Measurements from ENCODE around the gene TTC12. TPM values are rescaled to one million over a fixed set of nuclear protein-coding genes. Genes with fewer than 3 reads are reported as not detected.

TTC12 gene
- total RNA-seq, 1 experiment from 2014 or later, result 30.5 TPM

GRCh38 chr11:113276466-113276865 is 37.9 kb upstream of the TTC12 start:
- no peak for DNase-seq (ENCODE audit: unreplicated experiment)
- Mint-ChIP-seq H3K4me3 (ENCODE audit: unreplicated experiment) (no peak overlapping the region), H3K9me3 (ENCODE audit: unreplicated experiment) (no peaks in the 10 kb centered on the region), H3K36me3 (ENCODE audit: insufficient read depth, unreplicated experiment) (no peaks in the 10 kb centered on the region), H3K27me3 (ENCODE audit: insufficient read depth, unreplicated experiment) (peaks cover 21% of the 10 kb centered on the region), H3K4me1 (ENCODE audit: insufficient read depth, unreplicated experiment) (no peaks in the 10 kb centered on the region), H3K27ac (ENCODE audit: low read depth, unreplicated experiment) (no peak overlapping the region)
- TF ChIP-seq, protein P1, sequence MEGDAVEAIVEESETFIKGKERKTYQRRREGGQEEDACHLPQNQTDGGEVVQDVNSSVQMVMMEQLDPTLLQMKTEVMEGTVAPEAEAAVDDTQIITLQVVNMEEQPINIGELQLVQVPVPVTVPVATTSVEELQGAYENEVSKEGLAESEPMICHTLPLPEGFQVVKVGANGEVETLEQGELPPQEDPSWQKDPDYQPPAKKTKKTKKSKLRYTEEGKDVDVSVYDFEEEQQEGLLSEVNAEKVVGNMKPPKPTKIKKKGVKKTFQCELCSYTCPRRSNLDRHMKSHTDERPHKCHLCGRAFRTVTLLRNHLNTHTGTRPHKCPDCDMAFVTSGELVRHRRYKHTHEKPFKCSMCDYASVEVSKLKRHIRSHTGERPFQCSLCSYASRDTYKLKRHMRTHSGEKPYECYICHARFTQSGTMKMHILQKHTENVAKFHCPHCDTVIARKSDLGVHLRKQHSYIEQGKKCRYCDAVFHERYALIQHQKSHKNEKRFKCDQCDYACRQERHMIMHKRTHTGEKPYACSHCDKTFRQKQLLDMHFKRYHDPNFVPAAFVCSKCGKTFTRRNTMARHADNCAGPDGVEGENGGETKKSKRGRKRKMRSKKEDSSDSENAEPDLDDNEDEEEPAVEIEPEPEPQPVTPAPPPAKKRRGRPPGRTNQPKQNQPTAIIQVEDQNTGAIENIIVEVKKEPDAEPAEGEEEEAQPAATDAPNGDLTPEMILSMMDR (IDR thresholded peaks at IDR 0.05; ENCODE audit: unreplicated experiment), result no peak
- BruUV-seq (replicated peaks), result no TSS peak
- CTCF ChIA-PET, result interaction anchor here (0.6 to 1.9 kb wide), 2 partner anchors 13 to 368 kb away, joined by 3 to 12 read pairs; no protein-coding TSS in a partner anchor
- intact Hi-C loops (cut with micrococcal nuclease), result no loop called here
- POLR2A ChIA-PET, result no interaction called here

DNA sequence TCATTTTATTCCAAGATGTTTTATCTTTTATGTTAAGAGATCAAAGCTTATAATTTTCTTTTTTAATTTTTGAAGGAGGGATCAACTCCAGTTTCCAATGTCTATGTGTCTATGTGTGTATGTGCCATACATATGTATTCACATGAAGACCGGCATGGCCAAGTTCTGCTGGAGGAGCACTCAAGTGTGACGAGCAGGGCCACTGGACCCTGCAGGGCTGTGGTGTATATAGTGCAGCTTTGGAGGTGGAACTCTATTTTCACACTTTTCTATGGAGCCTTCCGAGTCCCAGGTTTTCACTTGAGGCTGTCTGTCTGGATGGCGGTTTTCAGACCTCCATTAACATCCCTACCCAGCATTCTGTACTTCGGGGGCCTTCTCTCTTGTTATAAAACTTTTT is 36.5 kb upstream of the TTC12 start:
- Mint-ChIP-seq H3K4me3 (ENCODE audit: unreplicated experiment) (no peak overlapping the region), H3K9me3 (ENCODE audit: unreplicated experiment) (no peaks in the 10 kb centered on the region), H3K27ac (ENCODE audit: low read depth, unreplicated experiment) (no peak overlapping the region), H3K36me3 (ENCODE audit: insufficient read depth, unreplicated experiment) (no peaks in the 10 kb centered on the region), H3K27me3 (ENCODE audit: insufficient read depth, unreplicated experiment) (peaks cover 21% of the 10 kb centered on the region), H3K4me1 (ENCODE audit: insufficient read depth, unreplicated experiment) (no peaks in the 10 kb centered on the region)
- ChIA-PET CTCF (interaction anchor here (0.6 to 1.4 kb wide), 4 partner anchors 14 to 538 kb away, joined by 3 to 6 read pairs (median 3); no protein-coding TSS in a partner anchor), POLR2A (interaction anchor here (0.6 kb wide), 1 partner anchor 132 kb away, joined by 3 read pairs; no protein-coding TSS in a partner anchor)
- DNase-seq (ENCODE audit: unreplicated experiment), result no peak
- TF ChIP-seq, protein P1 (IDR thresholded peaks at IDR 0.05; ENCODE audit: unreplicated experiment), result no peak
- intact Hi-C loops (cut with micrococcal nuclease), result no loop called here
- no TSS peak for BruUV-seq (replicated peaks)

GRCh38 chr11:113278481-113278880 is 35.9 kb upstream of the TTC12 start:
- TF ChIP-seq, protein P1 (IDR thresholded peaks at IDR 0.05; ENCODE audit: unreplicated experiment), result no peak
- H3K27ac Mint-ChIP-seq (ENCODE audit: low read depth, unreplicated experiment), result no peak overlapping the region
- peaks cover 21% of the 10 kb centered on the region for H3K27me3 Mint-ChIP-seq (ENCODE audit: insufficient read depth, unreplicated experiment)
- CTCF ChIA-PET, result interaction anchor here (0.8 to 1.4 kb wide), 4 partner anchors 11 to 485 kb away, joined by 3 to 6 read pairs (median 4); no protein-coding TSS in a partner anchor
- no peaks in the 10 kb centered on the region for H3K9me3 Mint-ChIP-seq (ENCODE audit: unreplicated experiment)
- POLR2A ChIA-PET, result no interaction called here
- no peak for DNase-seq (ENCODE audit: unreplicated experiment)
- no TSS peak for BruUV-seq (replicated peaks)
- no peak overlapping the region for H3K4me3 Mint-ChIP-seq (ENCODE audit: unreplicated experiment)
- no peaks in the 10 kb centered on the region for H3K36me3 Mint-ChIP-seq (ENCODE audit: insufficient read depth, unreplicated experiment)
- no peaks in the 10 kb centered on the region for H3K4me1 Mint-ChIP-seq (ENCODE audit: insufficient read depth, unreplicated experiment)
- intact Hi-C loops (cut with micrococcal nuclease), result no loop called here

DNA sequence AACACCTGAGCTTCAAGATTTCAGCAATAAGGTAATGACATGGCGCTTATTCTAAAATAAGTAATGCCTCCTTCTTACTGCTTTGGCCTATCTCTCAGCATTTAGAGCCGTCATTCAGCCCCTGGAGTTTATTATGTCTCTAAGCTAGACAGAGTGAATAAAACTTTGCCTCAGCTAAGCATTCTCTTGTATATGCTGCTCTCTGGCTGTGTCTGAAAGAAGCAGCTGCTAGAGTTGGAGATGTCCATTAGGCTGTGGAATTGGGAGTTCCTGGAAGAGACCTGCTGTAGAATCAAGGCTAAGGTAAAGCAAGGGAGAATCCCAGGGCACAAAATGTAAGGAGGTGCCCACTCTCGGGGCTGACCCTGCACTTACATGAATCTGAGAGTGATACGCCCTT is 35.5 kb upstream of the TTC12 start:
- TF ChIP-seq, protein P1 (IDR thresholded peaks at IDR 0.05; ENCODE audit: unreplicated experiment), result no peak
- Mint-ChIP-seq H3K4me1 (ENCODE audit: insufficient read depth, unreplicated experiment) (no peaks in the 10 kb centered on the region), H3K4me3 (ENCODE audit: unreplicated experiment) (no peak overlapping the region), H3K27me3 (ENCODE audit: insufficient read depth, unreplicated experiment) (peaks cover 21% of the 10 kb centered on the region), H3K9me3 (ENCODE audit: unreplicated experiment) (no peaks in the 10 kb centered on the region), H3K27ac (ENCODE audit: low read depth, unreplicated experiment) (no peak overlapping the region), H3K36me3 (ENCODE audit: insufficient read depth, unreplicated experiment) (no peaks in the 10 kb centered on the region)
- POLR2A ChIA-PET, result no interaction called here
- BruUV-seq (replicated peaks), result no TSS peak
- CTCF ChIA-PET, result interaction anchor here (0.8 to 1.4 kb wide), 4 partner anchors 11 to 694 kb away, joined by 3 to 6 read pairs (median 4); no protein-coding TSS in a partner anchor
- intact Hi-C loops (cut with micrococcal nuclease), result no loop called here
- DNase-seq (ENCODE audit: unreplicated experiment), result no peak
